ENCODE measurements around the gene TRIM14.

GRCh38 chr9:98080780-98081179, 38.2 kb downstream of the TRIM14 start:
- TF ChIP-seq CTCF (IDR thresholded peaks at IDR 0.05) (no peak), POLR2A (IDR thresholded peaks at IDR 0.05) (no peak)

All from lower leg skin (tissue), 3 donors.